HepG2 (cell line): ENCODE data around the gene SLC38A4. TPM values are rescaled to one million over a fixed set of nuclear protein-coding genes. Genes with fewer than 3 reads are reported as not detected.

Experiments
- CEBPZ ChIP-seq: IDR thresholded peaks from 2 replicates; pipeline ENCODE4 v1.6.1; 2012; ENCODE audit warnings: low read length, improper control_type of control experiment
- ERF ChIP-seq: IDR thresholded peaks from 2 replicates; pipeline ENCODE4 v1.6.1; 2018; ENCODE audit warnings: missing biosample characterization, missing genetic modification reagents
- FOSL2 ChIP-seq: sonication (generic); formaldehyde crosslinking; IDR thresholded peaks from 2 replicates; pipeline ENCODE4 v1.4.0; 2020; ENCODE audit warnings: missing genetic modification reagents
- FOXA3 ChIP-seq: IDR thresholded peaks from 2 replicates; pipeline ENCODE4 v1.6.1; 2016; ENCODE audit warnings: missing genetic modification reagents, missing compliant biosample characterization
- GABPB1 ChIP-seq: IDR thresholded peaks from 2 replicates; pipeline ENCODE4 v1.6.1; 2016; ENCODE audit warnings: mild to moderate bottlenecking, missing genetic modification reagents, moderate library complexity, missing compliant biosample characterization
- HIC2 ChIP-seq: sonication (generic); formaldehyde crosslinking; IDR thresholded peaks from 2 replicates; pipeline ENCODE4 v1.9.0; 2022; ENCODE audit warnings: low read depth, missing genetic modification reagents
- JDP2 ChIP-seq: sonication (generic); formaldehyde crosslinking; IDR thresholded peaks from 2 replicates; pipeline ENCODE4 v1.8.1; 2022; ENCODE audit warnings: missing genetic modification reagents, borderline replicate concordance
- KDM5B ChIP-seq: sonication (generic); formaldehyde crosslinking; IDR thresholded peaks from 2 replicates; pipeline ENCODE4 v1.4.0; 2020; ENCODE audit warnings: missing genetic modification reagents, mild to moderate bottlenecking, borderline replicate concordance
- KLF12 ChIP-seq: sonication (generic); formaldehyde crosslinking; IDR thresholded peaks from 2 replicates; pipeline ENCODE4 v1.4.0; 2020; ENCODE audit warnings: missing genetic modification reagents, borderline replicate concordance
- KMT2A ChIP-seq: sonication (generic); formaldehyde crosslinking; IDR thresholded peaks from 2 replicates; pipeline ENCODE4 v1.4.0; 2020; ENCODE audit warnings: missing genetic modification reagents
- MAFG ChIP-seq: sonication (generic); formaldehyde crosslinking; IDR thresholded peaks from 2 replicates; pipeline ENCODE4 v1.5.1; 2020; ENCODE audit warnings: mild to moderate bottlenecking, missing genetic modification reagents
- MIER2 ChIP-seq: IDR thresholded peaks from 2 replicates; pipeline ENCODE4 v1.6.1; 2016; ENCODE audit warnings: missing biosample characterization, missing genetic modification reagents
- MIER3 ChIP-seq: IDR thresholded peaks from 2 replicates; pipeline ENCODE4 v1.6.1; 2016; ENCODE audit warnings: missing compliant biosample characterization, borderline replicate concordance
- PHF21A ChIP-seq: sonication (generic); formaldehyde crosslinking; IDR thresholded peaks from 2 replicates; pipeline ENCODE4 v1.5.0; 2020; ENCODE audit warnings: mild to moderate bottlenecking, missing genetic modification reagents
- SKI ChIP-seq: fragments of 450-650 bp; IDR thresholded peaks from one replicate; pipeline ENCODE4 v1.6.1; 2018; ENCODE audit warnings: mild to moderate bottlenecking; ENCODE audit not compliant: partially characterized antibody
- SMYD3 ChIP-seq: sonication (generic); formaldehyde crosslinking; IDR thresholded peaks from 2 replicates; pipeline ENCODE4 v1.8.1; 2023; ENCODE audit warnings: mild to moderate bottlenecking, missing genetic modification reagents
- SP140L ChIP-seq: sonication (generic); formaldehyde crosslinking; IDR thresholded peaks from 2 replicates; pipeline ENCODE4 v1.4.0; 2020; ENCODE audit warnings: missing genetic modification reagents, borderline replicate concordance
- SP5 ChIP-seq: IDR thresholded peaks from 2 replicates; pipeline ENCODE4 v1.6.1; 2016; ENCODE audit warnings: low read depth, borderline replicate concordance
- TCF12 ChIP-seq, 2 experiments: fragments of 450-650 bp in 1 of 2; sonication (generic) in 1 of 2; formaldehyde crosslinking in 1 of 2; IDR thresholded peaks; 2 replicates each; pipeline versions ENCODE4 v1.6.1 to v1.8.0; 2017 to 2022; ENCODE audit warnings: antibody characterized with exemption in 1 of 2, mild to moderate bottlenecking in 1 of 2, missing genetic modification reagents in 1 of 2, moderate library complexity in 1 of 2
- TEAD3 ChIP-seq: optimal IDR thresholded peaks from 2 replicates; pipeline ENCODE3; 2016; ENCODE audit warnings: borderline replicate concordance
- ZNF468 ChIP-seq: sonication (generic); formaldehyde crosslinking; IDR thresholded peaks from 2 replicates; pipeline ENCODE4 v1.8.0; 2022; ENCODE audit warnings: mild to moderate bottlenecking, moderate library complexity, missing genetic modification reagents
- ZNF574 ChIP-seq: sonication (generic); formaldehyde crosslinking; IDR thresholded peaks from 2 replicates; pipeline ENCODE4 v1.4.0; 2020; ENCODE audit warnings: missing genetic modification reagents
- polyA plus RNA-seq, 8 experiments: library from polyadenylated mRNA; depleted of rRNA in 3 of 8; stranded (reverse) in 7 of 8; unstranded in 1 of 8; fragments of >200 nt; fragmentation: Illumina TruSeq in 4 of 8; extraction: Trizol in 4 of 8; gene quantifications; 2 replicates each; pipeline versions ENCODE4 v1.2.1 to v1.2.3, GENCODE V29; 2011 to 2016; ENCODE audit warnings: low read depth in 4 of 8, missing spikeins in 1 of 8, mixed read lengths in 1 of 8; ENCODE audit not compliant: insufficient read depth in 1 of 8
- total RNA-seq, 5 experiments: library from RNA; depleted of rRNA; stranded (reverse); fragments of >200 nt; fragmentation: Illumina TruSeq; extraction: Trizol; gene quantifications; 2 replicates each; pipeline ENCODE4 v1.2.3, GENCODE V29; 2016; ENCODE audit warnings: low read depth in 1 of 5

SLC38A4 gene
- total and polyA plus RNA-seq, 2 of the 13 experiments (the other 11 are each of a cell fraction or from before 2014, with no cell fraction given) = 3.5 to 5.2 TPM

GRCh38 chr12:46825591-46826414 is at the start of gene SLC38A4 (continued):
- TF ChIP-seq CEBPZ = no peak
- TF ChIP-seq ZNF468 (CRISPR knock-in tag) = no peak
- TF ChIP-seq KDM5B (CRISPR knock-in tag) = peak; percentile 81
- TF ChIP-seq SP5 (CRISPR knock-in tag) = peak; percentile 76
- no peak for TF ChIP-seq SKI
- 0 out of 2 replicates have a peak, but pooled peaks have one; percentile 29 for TF ChIP-seq FOXA3 (CRISPR knock-in tag)
- peak; percentile 89; the same call in 1 of the 2 replicates for TF ChIP-seq KLF12
- no peak for TF ChIP-seq TCF12 (IDR thresholded peaks at IDR 0.05)
- no peak for TF ChIP-seq TCF12 (CRISPR knock-in tag; IDR thresholded peaks at IDR 0.05)
- peak; percentile 32; the same call in 1 of the 2 replicates for TF ChIP-seq ZNF574
- TF ChIP-seq SMYD3 = no peak
- no peak for TF ChIP-seq JDP2 (CRISPR knock-in tag)
- no peak for TF ChIP-seq HIC2 (CRISPR knock-in tag)
- TF ChIP-seq SP140L (CRISPR knock-in tag) = no peak
- TF ChIP-seq MIER3 (CRISPR knock-in tag) = 0 out of 2 replicates have a peak, but pooled peaks have one; percentile 43
- peak; percentile 55; the same call in 1 of the 2 replicates for TF ChIP-seq GABPB1 (CRISPR knock-in tag)
- TF ChIP-seq MIER2 (CRISPR knock-in tag) = peak; percentile 57; the same call in 1 of the 2 replicates
- peak; percentile 19; the same call in 1 of the 2 replicates for TF ChIP-seq PHF21A (CRISPR knock-in tag)
- TF ChIP-seq TEAD3 (CRISPR knock-in tag) = peak; percentile 42
- TF ChIP-seq MAFG (CRISPR knock-in tag) = no peak
- TF ChIP-seq FOSL2 (CRISPR knock-in tag) = 0 out of 2 replicates have a peak, but pooled peaks have one; percentile 20
- peak; percentile 69; the same call in 1 of the 2 replicates for TF ChIP-seq ERF (CRISPR knock-in tag)
- peak; percentile 78 for TF ChIP-seq KMT2A
